Measurements from ENCODE around the gene ADAMTSL2.
"Not testable (repeated sequence)": the region's sequence is repeated elsewhere in the genome, so short reads cannot be mapped to it uniquely, and the experiment has no call there.

The ADAMTSL2 gene

GRCh38 chr9:133560944-133561343 is 26.4 kb downstream of the ADAMTSL2 start:
- DNase-seq = no peak

GRCh38 chr9:133561976-133562554 is 27.6 kb downstream of the ADAMTSL2 start:
- DNase-seq = no peak

- no peak for DNase-seq
Observed at GRCh38 chr9:133562611-133563290, 28.2 kb downstream of the ADAMTSL2 start.

GRCh38 chr9:133563291-133563796 is 28.8 kb downstream of the ADAMTSL2 start:
- no peak for DNase-seq

- not testable (repeated sequence) for DNase-seq
Observed at GRCh38 chr9:133563814-133564213, 29.3 kb downstream of the ADAMTSL2 start.

GRCh38 chr9:133564451-133565116 is 30.1 kb downstream of the ADAMTSL2 start:
- no peak for DNase-seq

GRCh38 chr9:133566382-133566781 is 31.9 kb downstream of the ADAMTSL2 start:
- no peak for DNase-seq

- no peak for DNase-seq
Observed at GRCh38 chr9:133566817-133567216, 32.3 kb downstream of the ADAMTSL2 start.

- no peak for DNase-seq
Observed at GRCh38 chr9:133568186-133568585, 33.7 kb downstream of the ADAMTSL2 start.

- DNase-seq = no peak
Observed at GRCh38 chr9:133569121-133569785, 34.7 kb downstream of the ADAMTSL2 start.

GRCh38 chr9:133569891-133570690 is 35.6 kb downstream of the ADAMTSL2 start:
- no peak for DNase-seq

GRCh38 chr9:133570691-133571080 is 36.2 kb downstream of the ADAMTSL2 start:
- no peak for DNase-seq

- no peak for DNase-seq
Observed at GRCh38 chr9:133571391-133571890, 36.9 kb downstream of the ADAMTSL2 start.

- DNase-seq = no peak
Observed at GRCh38 chr9:133571896-133572595, 37.5 kb downstream of the ADAMTSL2 start.

- DNase-seq = no peak
Observed at GRCh38 chr9:133572821-133573361, 38.4 kb downstream of the ADAMTSL2 start.

GRCh38 chr9:133573791-133574515 is 39.4 kb downstream of the ADAMTSL2 start:
- DNase-seq = no peak

- no peak for DNase-seq
Observed at GRCh38 chr9:133574771-133575170, 40.3 kb downstream of the ADAMTSL2 start.

GRCh38 chr9:133575186-133576030 is 40.9 kb downstream of the ADAMTSL2 start:
- no peak for DNase-seq

- no peak for DNase-seq
Observed at GRCh38 chr9:133576031-133576874, 41.7 kb downstream of the ADAMTSL2 start.

Data from activated naive CD4-positive, alpha-beta T cell (primary cell).